IMR-90 (cell line): Measurements from ENCODE around the gene HS3ST1. TPM values are rescaled to one million over a fixed set of nuclear protein-coding genes. Genes with fewer than 3 reads are reported as not detected.

Source experiments
- ATAC-seq: fragments of 200-7000 bp; cut with Tn5 transposase; 2 replicates; pipeline ENCODE4 v1.9.1; 2020; ENCODE audit warnings: low read depth, mild to moderate bottlenecking, moderate library complexity
- BruUV-seq: library from RNA; stranded (reverse); fragments of 400-500 nt; replicated peaks from 2 replicates; lab custom pipeline; 2021; lab: Mats Ljungman, UMichigan
- CTCF ChIA-PET: fragments of 300-600 bp; formaldehyde crosslinking; extraction: SDS; loops from one replicate; lab custom pipeline; 2021; ENCODE audit warnings: antibody characterized with exemption; lab: Yijun Ruan, JAX
- POLR2A ChIA-PET: fragments of 300-600 bp; sonication (Branson Sonifier 250); formaldehyde crosslinking; loops from one replicate; lab custom pipeline; 2022; ENCODE audit warnings: antibody characterized with exemption; ENCODE audit not compliant: unreplicated experiment; lab: Charles Lee
- DNase-seq: peaks from one replicate; pipeline ENCODE4 v3.0.0; 2013
- H2AFZ ChIP-seq: replicated peaks from 2 replicates; pipeline ENCODE3; 2013; ENCODE audit warnings: low read length, mild to moderate bottlenecking; ENCODE audit not compliant: poor library complexity
- H2AK5ac ChIP-seq: 2 replicates; pipeline ENCODE4 v1.6.1; 2013; ENCODE audit warnings: low read depth, low read length, inconsistent platforms
- H2AK9ac ChIP-seq: replicated peaks from 2 replicates; pipeline ENCODE3; 2013; ENCODE audit warnings: mild to moderate bottlenecking, low read depth, low read length, moderate library complexity; ENCODE audit not compliant: poor library complexity
- H2BK120ac ChIP-seq: 2 replicates; pipeline ENCODE4 v1.6.1; 2013; ENCODE audit warnings: low read depth, low read length, inconsistent platforms
- H2BK15ac ChIP-seq: 3 replicates; pipeline ENCODE4 v1.6.1; 2013; ENCODE audit warnings: low read depth, low read length, inconsistent platforms
- H2BK20ac ChIP-seq: 2 replicates; pipeline ENCODE4 v1.6.1; 2013; ENCODE audit warnings: low read depth, mild to moderate bottlenecking, inconsistent platforms, low read length, moderate library complexity
- H2BK5ac ChIP-seq: 2 replicates; pipeline ENCODE4 v1.6.1; 2013; ENCODE audit warnings: mild to moderate bottlenecking, low read depth, low read length, inconsistent platforms; ENCODE audit not compliant: poor library complexity, severe bottlenecking
- H3K14ac ChIP-seq: replicated peaks from 2 replicates; pipeline ENCODE4 v1.6.1; 2013; ENCODE audit warnings: low read depth, low read length, inconsistent platforms
- H3K18ac ChIP-seq: 2 replicates; pipeline ENCODE4 v1.6.1; 2013; ENCODE audit warnings: low read depth, low read length, control low read depth
- H3K23ac ChIP-seq: 2 replicates; pipeline ENCODE4 v1.6.1; 2013; ENCODE audit warnings: low read depth, low read length, inconsistent platforms
- H3K27ac ChIP-seq: 2 replicates; pipeline ENCODE4 v1.5.1; 2013; ENCODE audit warnings: mild to moderate bottlenecking, control low read depth, low read length; ENCODE audit not compliant: insufficient read depth
- H3K27me3 ChIP-seq: 2 replicates; pipeline ENCODE4 v1.6.1; 2013; ENCODE audit warnings: low read length; ENCODE audit not compliant: control insufficient read depth, insufficient read depth
- H3K36me3 ChIP-seq: 2 replicates; pipeline ENCODE4 v1.6.1; 2013; ENCODE audit warnings: low read length, mixed read lengths; ENCODE audit not compliant: control insufficient read depth, insufficient read depth
- H3K4ac ChIP-seq: 2 replicates; pipeline ENCODE4 v1.6.1; 2013; ENCODE audit warnings: low read depth, low read length, inconsistent platforms
- H3K4me1 ChIP-seq: 2 replicates; pipeline ENCODE4 v1.6.1; 2013; ENCODE audit warnings: low read length, mixed read lengths; ENCODE audit not compliant: control insufficient read depth, insufficient read depth
- H3K4me2 ChIP-seq: 2 replicates; pipeline ENCODE4 v1.6.1; 2013; ENCODE audit warnings: low read depth, mild to moderate bottlenecking, control low read depth, low read length, moderate library complexity
- H3K4me3 ChIP-seq: 2 replicates; pipeline ENCODE4 v1.5.1; 2013; ENCODE audit warnings: low read depth, mild to moderate bottlenecking, control low read depth, low read length, moderate library complexity; ENCODE audit not compliant: insufficient read depth
- H3K56ac ChIP-seq: 2 replicates; pipeline ENCODE4 v1.6.1; 2013; ENCODE audit warnings: low read length, inconsistent platforms; ENCODE audit not compliant: insufficient read depth; ENCODE audit errors: extremely low read depth
- H3K79me1 ChIP-seq, 2 experiments: 2 replicates each; pipeline ENCODE4 v1.6.1; 2013; ENCODE audit warnings: low read length in 2 of 2, inconsistent platforms in 1 of 2, low read depth in 1 of 2
- H3K9ac ChIP-seq: 2 replicates; pipeline ENCODE4 v1.6.1; 2013; ENCODE audit warnings: low read depth, low read length, control low read depth
- H3K9me1 ChIP-seq: 2 replicates; pipeline ENCODE4 v1.6.1; 2013; ENCODE audit warnings: low read length, inconsistent platforms; ENCODE audit not compliant: insufficient read depth
- H3K9me3 ChIP-seq: 2 replicates; pipeline ENCODE4 v1.6.1; 2013; ENCODE audit warnings: low read length; ENCODE audit not compliant: control insufficient read depth, insufficient read depth
- H4K20me1 ChIP-seq: 2 replicates; pipeline ENCODE4 v1.6.1; 2013; ENCODE audit warnings: low read length, inconsistent platforms; ENCODE audit not compliant: insufficient read depth
- H4K5ac ChIP-seq: 2 replicates; pipeline ENCODE4 v1.6.1; 2013; ENCODE audit warnings: mild to moderate bottlenecking, low read depth, low read length, control low read depth
- H4K8ac ChIP-seq, 2 experiments: 2 replicates each; pipeline ENCODE4 v1.6.1; 2013; ENCODE audit warnings: low read depth in 2 of 2, low read length in 2 of 2, control low read depth in 1 of 2, inconsistent platforms in 1 of 2
- H4K91ac ChIP-seq: 2 replicates; pipeline ENCODE4 v1.6.1; 2013; ENCODE audit warnings: low read depth, low read length, inconsistent platforms; ENCODE audit not compliant: insufficient read depth
- BHLHE40 ChIP-seq: fragments of 150-350 bp; IDR thresholded peaks from 2 replicates; pipeline ENCODE4 v1.6.1; 2016; ENCODE audit warnings: mild to moderate bottlenecking, low read depth, low read length
- CEBPB ChIP-seq: IDR thresholded peaks from 2 replicates; pipeline ENCODE4 v1.6.1; 2012; ENCODE audit warnings: low read depth, low read length, improper control_type of control experiment
- CHD1 ChIP-seq: IDR thresholded peaks from 2 replicates; pipeline ENCODE4 v1.6.1; 2012; ENCODE audit warnings: low read depth, low read length, improper control_type of control experiment
- CTCF ChIP-seq: conservative IDR thresholded peaks from 2 replicates; pipeline ENCODE4 v1.5.1; 2012; ENCODE audit warnings: mild to moderate bottlenecking, low read depth, low read length, improper control_type of control experiment
- MAFK ChIP-seq: IDR thresholded peaks from 2 replicates; pipeline ENCODE4 v1.6.1; 2012; ENCODE audit warnings: low read depth, low read length, improper control_type of control experiment
- MXI1 ChIP-seq: IDR thresholded peaks from 2 replicates; pipeline ENCODE4 v1.6.1; 2012; ENCODE audit warnings: low read depth, mild to moderate bottlenecking, low read length, moderate library complexity, borderline replicate concordance
- POLR2A ChIP-seq: IDR thresholded peaks from 2 replicates; pipeline ENCODE4 v1.6.1; 2012; ENCODE audit warnings: mild to moderate bottlenecking, low read depth, low read length
- WGBS, 2 experiments: methylation state at CpG; one replicate each; pipeline versions ENCODE4 v1.1.5 to v1.1.7; 2013; ENCODE audit warnings: missing lambda C conversion rate in 2 of 2; ENCODE audit not compliant: insufficient read length in 1 of 2; ENCODE audit errors: extremely low coverage in 2 of 2; 5-methylcytosine and 5-hydroxymethylcytosine counted together
- dilution Hi-C: fragments of 300-500 bp; cut with HindIII; formaldehyde crosslinking; loops from one replicate; pipeline ENCODE4 v1.14.3; 2018; ENCODE audit warnings: low sequenced_read_pairs; ENCODE audit not compliant: unreplicated experiment
- in situ Hi-C: fragments of 300-500 bp; cut with MboI; formaldehyde crosslinking; loops from 3 replicates; pipeline ENCODE4 v1.14.3; 2019; ENCODE audit warnings: low sequenced_read_pairs, inconsistent platforms, mixed read lengths
- intact Hi-C: fragments of 100-400 bp; cut with micrococcal nuclease; formaldehyde crosslinking; loops from 2 replicates; pipeline ENCODE4 v1.10.0; 2022
- polyA plus RNA-seq, 3 experiments: library from polyadenylated mRNA; depleted of rRNA; stranded (reverse); fragments of >200 nt; gene quantifications; 2 replicates each; pipeline ENCODE4 v1.2.3, GENCODE V29; 2012; ENCODE audit warnings: low replicate concordance in 1 of 3
- total RNA-seq: library from RNA; depleted of rRNA; stranded (reverse); fragments of >200 nt; gene quantifications from 2 replicates; pipeline ENCODE4 v1.2.3, GENCODE V29; 2012
- TF ChIP-seq, protein P1 (sequence below): fragments of 150-350 bp; IDR thresholded peaks from 2 replicates; pipeline ENCODE4 v1.6.1; 2016; ENCODE audit warnings: low read depth, mild to moderate bottlenecking, low read length, moderate library complexity, borderline replicate concordance

The HS3ST1 gene
- total and polyA plus RNA-seq, 2 of the 4 experiments (the other 2 are of a cell fraction), result 0.09 TPM; not detected in 1

GRCh38 chr4:11471618-11472017 is 42.9 kb upstream of the HS3ST1 start:
- H3K9ac ChIP-seq, result no peak overlapping the region
- H2AFZ ChIP-seq, result no peak overlapping the region
- ChIA-PET CTCF (interaction anchor here (0.5 kb wide), 1 partner anchor 20 kb away, joined by 4 read pairs; no protein-coding TSS in a partner anchor), POLR2A (no interaction called here)
- no peaks in the 10 kb centered on the region for H3K9me3 ChIP-seq
- peaks cover 2% of the 10 kb centered on the region; the same call in 1 of the 2 replicates for H3K27me3 ChIP-seq
- H4K8ac ChIP-seq, result no peak overlapping the region
- in situ Hi-C loops (no loop called here), dilution Hi-C loops (no loop called here), intact Hi-C loops (no loop called here)
- DNase-seq (no peak), ATAC-seq (no peak)
- no peak overlapping the region for H3K56ac ChIP-seq
- H3K9me1 ChIP-seq, result no peaks in the 10 kb centered on the region
- H3K23ac ChIP-seq, result no peak overlapping the region
- H2BK15ac ChIP-seq, result no peak overlapping the region
- no peak overlapping the region for H3K4ac ChIP-seq
- H3K27ac ChIP-seq, result no peak overlapping the region
- no peaks in the 10 kb centered on the region for H3K79me1 ChIP-seq
- TF ChIP-seq MXI1, result no peak
- TF ChIP-seq, protein P1, sequence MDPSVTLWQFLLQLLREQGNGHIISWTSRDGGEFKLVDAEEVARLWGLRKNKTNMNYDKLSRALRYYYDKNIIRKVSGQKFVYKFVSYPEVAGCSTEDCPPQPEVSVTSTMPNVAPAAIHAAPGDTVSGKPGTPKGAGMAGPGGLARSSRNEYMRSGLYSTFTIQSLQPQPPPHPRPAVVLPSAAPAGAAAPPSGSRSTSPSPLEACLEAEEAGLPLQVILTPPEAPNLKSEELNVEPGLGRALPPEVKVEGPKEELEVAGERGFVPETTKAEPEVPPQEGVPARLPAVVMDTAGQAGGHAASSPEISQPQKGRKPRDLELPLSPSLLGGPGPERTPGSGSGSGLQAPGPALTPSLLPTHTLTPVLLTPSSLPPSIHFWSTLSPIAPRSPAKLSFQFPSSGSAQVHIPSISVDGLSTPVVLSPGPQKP, result no peak
- no peak for TF ChIP-seq BHLHE40
- TF ChIP-seq POLR2A, result no peak
- TF ChIP-seq CHD1, result no peak
- TF ChIP-seq CEBPB, result no peak
- TF ChIP-seq CTCF, result no peak
- TF ChIP-seq MAFK, result no peak
- H2AK5ac ChIP-seq, result no peak overlapping the region
- H2BK120ac ChIP-seq, result no peak overlapping the region
- H4K20me1 ChIP-seq, result no peaks in the 10 kb centered on the region
- no peak overlapping the region for H3K4me3 ChIP-seq
- no peak overlapping the region for H2BK5ac ChIP-seq
- no peak overlapping the region for H4K91ac ChIP-seq
- no peak overlapping the region; the same call in 1 of the 2 replicates for H3K4me2 ChIP-seq
- BruUV-seq, result no TSS peak
- no peaks in the 10 kb centered on the region for H3K36me3 ChIP-seq
- no peak overlapping the region for H2BK20ac ChIP-seq
- H3K18ac ChIP-seq, result no peak overlapping the region
- WGBS, 2 experiments, result no CpG with 5 or more reads among the region's 4 CpGs
- no peak overlapping the region for H4K5ac ChIP-seq
- no peaks in the 10 kb centered on the region for H3K4me1 ChIP-seq
- no peak overlapping the region for H2AK9ac ChIP-seq
- H3K14ac ChIP-seq, result no peak overlapping the region
